HG03095 (cell line): ENCODE measurements around the gene RNF213.

Experiments used
- ATAC-seq: cut with Tn5 transposase; IDR thresholded peaks from one replicate; pipeline ENCODE4 v1.9.1; 2021; ENCODE audit warnings: moderate library complexity; ENCODE audit not compliant: unreplicated experiment

Gene RNF213

GRCh38 chr17:80260791-80261158, at the start of gene RNF213:
TSS of gene RNF213 (plus strand) at chr17:80260852. CDS start at chr17:80263682, 2,830 bp downstream.
- ATAC-seq = no peak

- no peak for ATAC-seq
These were observed 48.5 kb upstream of the RNF213 start for GRCh38 chr17:80212109-80212508.

- no peak for ATAC-seq
These were observed 48.1 kb upstream of the RNF213 start for GRCh38 chr17:80212511-80212910.

GRCh38 chr17:80212962-80213642, 47.5 kb upstream of the RNF213 start:
- no peak for ATAC-seq

- ATAC-seq = no peak
These were observed 47.0 kb upstream of the RNF213 start for GRCh38 chr17:80213643-80213975.

GRCh38 chr17:80214012-80214877, 46.4 kb upstream of the RNF213 start:
- ATAC-seq = no peak

GRCh38 chr17:80214878-80215210, 45.8 kb upstream of the RNF213 start:
- no peak for ATAC-seq

- no peak for ATAC-seq
These were observed 43.9 kb upstream of the RNF213 start for GRCh38 chr17:80216473-80217456.

- ATAC-seq = no peak
These were observed 42.8 kb upstream of the RNF213 start for GRCh38 chr17:80217703-80218362.

- ATAC-seq = no peak
These were observed 42.3 kb upstream of the RNF213 start for GRCh38 chr17:80218391-80218790.

GRCh38 chr17:80219013-80219762, 41.5 kb upstream of the RNF213 start:
- ATAC-seq = no peak

- no peak for ATAC-seq
These were observed 40.9 kb upstream of the RNF213 start for GRCh38 chr17:80219763-80220053.

GRCh38 chr17:80220054-80220735, 40.5 kb upstream of the RNF213 start, which contains the start of the genes SGSH and SLC26A11:
TSS of gene SGSH (minus strand) at chr17:80220333. CDS start at chr17:80220313, 20 bp downstream.
TSS of gene SLC26A11 (plus strand) at chr17:80220427. CDS start at chr17:80221561, 1,134 bp downstream.
- no peak for ATAC-seq

GRCh38 chr17:80220736-80221215, 39.9 kb upstream of the RNF213 start:
- no peak for ATAC-seq

- ATAC-seq = no peak
These were observed 39.1 kb upstream of the RNF213 start for GRCh38 chr17:80221351-80222105.

- no peak for ATAC-seq
These were observed 38.1 kb upstream of the RNF213 start for GRCh38 chr17:80222376-80223141.

- no peak for ATAC-seq
These were observed 37.4 kb upstream of the RNF213 start for GRCh38 chr17:80223142-80223815.
